ENCODE data around the gene DSP.
A peak's percentile ranks its signal among the peaks of the same experiment; 100 is the strongest.

The DSP gene

DNA sequence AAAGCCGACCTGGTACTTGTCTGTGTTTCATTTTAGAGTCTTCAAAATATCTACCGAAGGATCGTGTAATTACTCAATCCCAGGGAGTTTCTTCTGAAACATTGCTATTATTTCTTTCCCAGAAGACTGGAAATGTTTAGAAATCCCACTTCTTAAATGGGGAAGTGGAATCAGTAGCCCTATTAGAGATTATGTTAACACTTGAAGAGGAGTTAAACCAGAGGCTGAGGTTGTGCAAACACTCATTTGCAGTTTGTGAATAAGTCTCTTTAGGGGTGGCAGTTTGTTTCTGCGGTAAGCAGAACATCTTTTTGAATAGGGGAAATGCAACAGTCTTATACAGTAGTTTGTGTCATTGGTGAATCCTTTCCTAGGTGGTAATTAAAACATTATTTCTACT lies 21.3 kb downstream of the DSP start:
- DNase-seq, result no peak

DNA sequence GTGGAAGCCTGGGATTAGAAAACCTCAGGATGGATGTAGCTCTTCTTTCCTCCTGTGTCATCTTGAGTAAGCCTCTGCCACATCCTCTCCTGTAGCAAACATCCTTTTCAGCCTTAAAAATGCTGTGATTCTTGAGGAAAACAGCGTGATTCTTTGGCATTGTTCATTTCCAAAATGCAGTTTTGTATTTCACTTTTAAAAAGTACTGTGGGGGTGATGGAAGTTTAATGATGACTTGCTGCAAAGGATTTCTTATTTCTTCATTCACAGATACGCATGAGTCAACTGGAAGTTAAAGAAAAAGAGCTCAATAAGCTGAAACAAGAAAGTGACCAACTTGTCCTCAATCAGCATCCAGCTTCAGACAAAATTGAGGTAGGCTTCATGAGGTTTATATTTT lies 24.6 kb downstream of the DSP start:
- DNase-seq, result no peak

GRCh38 chr6:7566617-7567173 lies 25.2 kb downstream of the DSP start:
- no peak for DNase-seq

DNA sequence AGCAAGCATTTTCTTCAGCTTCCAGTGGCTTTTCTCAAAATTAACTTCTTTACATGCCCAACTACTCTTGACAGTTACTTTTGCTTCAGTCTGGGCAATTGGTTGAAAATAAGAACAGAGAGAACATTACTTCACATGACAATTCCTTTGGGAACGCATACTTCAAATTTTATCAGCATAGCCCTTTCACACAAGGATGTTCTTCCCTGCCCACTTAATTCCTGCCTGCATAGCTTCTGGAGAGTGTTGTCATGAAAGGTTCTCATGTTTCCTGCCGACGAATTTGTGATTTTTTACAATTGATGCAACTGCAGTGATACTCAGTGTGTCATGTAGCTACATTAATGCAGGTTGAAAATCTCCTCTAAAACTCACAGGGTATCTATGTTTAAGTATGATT lies 26.6 kb downstream of the DSP start:
- DNase-seq, result no peak

DNA sequence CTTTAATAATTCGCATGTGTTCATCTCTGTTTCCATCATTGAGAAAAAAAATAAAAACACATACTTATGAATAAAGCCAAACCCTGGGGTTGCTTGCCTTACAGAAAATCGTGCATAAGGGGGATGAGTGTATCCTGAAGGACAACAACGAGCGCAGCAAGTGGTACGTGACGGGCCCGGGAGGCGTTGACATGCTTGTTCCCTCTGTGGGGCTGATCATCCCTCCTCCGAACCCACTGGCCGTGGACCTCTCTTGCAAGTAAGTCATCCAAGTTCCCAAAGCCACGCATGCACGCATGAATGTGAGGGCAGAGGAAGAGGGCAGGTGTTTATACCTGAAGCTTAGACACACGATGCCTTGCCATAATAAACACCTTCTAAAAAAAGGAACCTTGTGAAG lies 27.6 kb downstream of the DSP start:
- no peak for DNase-seq

- DNase-seq, result no peak
Measured at GRCh38 chr6:7572213-7572943, 30.9 kb downstream of the DSP start.

DNA sequence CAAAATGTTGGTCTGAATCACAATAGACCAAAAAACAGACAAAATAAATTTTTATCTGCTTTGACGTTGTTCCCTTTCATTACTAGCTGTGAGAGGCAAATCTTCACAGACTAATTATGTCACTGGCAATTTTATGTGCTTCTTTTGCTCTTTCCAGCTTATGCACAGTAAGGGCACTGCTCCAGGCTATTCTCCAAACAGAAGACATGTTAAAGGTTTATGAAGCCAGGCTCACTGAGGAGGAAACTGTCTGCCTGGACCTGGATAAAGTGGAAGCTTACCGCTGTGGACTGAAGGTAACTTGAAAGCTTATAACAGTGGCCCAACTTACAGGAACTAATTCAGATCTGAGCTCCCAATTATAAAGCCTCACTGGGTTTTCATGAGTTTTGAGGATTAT lies 33.0 kb downstream of the DSP start:
- DNase-seq, result no peak

DNA sequence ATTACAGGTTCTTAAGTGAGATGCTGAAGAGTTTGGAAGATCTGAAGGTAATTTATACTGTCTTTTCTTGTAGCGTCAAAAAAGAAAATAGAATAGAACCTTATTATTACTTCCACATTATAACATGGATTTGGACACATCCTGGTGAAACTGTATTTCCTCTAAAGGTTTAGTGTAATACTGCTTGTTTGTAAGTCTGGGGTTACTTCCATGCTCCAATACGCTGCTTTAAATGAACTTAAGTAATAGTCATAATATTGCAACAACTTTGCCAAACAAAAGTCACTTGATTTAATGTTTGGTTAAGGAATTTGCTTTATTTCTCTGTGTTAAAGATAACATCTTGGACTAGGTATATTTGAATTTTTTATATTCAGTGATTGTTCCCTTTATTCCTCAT lies 37.0 kb downstream of the DSP start:
- DNase-seq, result no peak

- DNase-seq, result no peak
Measured at GRCh38 chr6:7578931-7579330, 37.5 kb downstream of the DSP start.

- no peak for DNase-seq
Measured at GRCh38 chr6:7579851-7580250, 38.4 kb downstream of the DSP start.

GRCh38 chr6:7580537-7580926 lies 39.1 kb downstream of the DSP start:
- no peak for DNase-seq

- DNase-seq, result no peak
Measured at GRCh38 chr6:7580927-7581618, 39.6 kb downstream of the DSP start.

DNA sequence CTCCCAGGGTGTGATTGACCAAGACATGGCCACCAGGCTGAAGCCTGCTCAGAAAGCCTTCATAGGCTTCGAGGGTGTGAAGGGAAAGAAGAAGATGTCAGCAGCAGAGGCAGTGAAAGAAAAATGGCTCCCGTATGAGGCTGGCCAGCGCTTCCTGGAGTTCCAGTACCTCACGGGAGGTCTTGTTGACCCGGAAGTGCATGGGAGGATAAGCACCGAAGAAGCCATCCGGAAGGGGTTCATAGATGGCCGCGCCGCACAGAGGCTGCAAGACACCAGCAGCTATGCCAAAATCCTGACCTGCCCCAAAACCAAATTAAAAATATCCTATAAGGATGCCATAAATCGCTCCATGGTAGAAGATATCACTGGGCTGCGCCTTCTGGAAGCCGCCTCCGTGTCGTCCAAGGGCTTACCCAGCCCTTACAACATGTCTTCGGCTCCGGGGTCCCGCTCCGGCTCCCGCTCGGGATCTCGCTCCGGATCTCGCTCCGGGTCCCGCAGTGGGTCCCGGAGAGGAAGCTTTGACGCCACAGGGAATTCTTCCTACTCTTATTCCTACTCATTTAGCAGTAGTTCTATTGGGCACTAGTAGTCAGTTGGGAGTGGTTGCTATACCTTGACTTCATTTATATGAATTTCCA lies 43.9 kb downstream of the DSP start:
- no peak for DNase-seq

DNA sequence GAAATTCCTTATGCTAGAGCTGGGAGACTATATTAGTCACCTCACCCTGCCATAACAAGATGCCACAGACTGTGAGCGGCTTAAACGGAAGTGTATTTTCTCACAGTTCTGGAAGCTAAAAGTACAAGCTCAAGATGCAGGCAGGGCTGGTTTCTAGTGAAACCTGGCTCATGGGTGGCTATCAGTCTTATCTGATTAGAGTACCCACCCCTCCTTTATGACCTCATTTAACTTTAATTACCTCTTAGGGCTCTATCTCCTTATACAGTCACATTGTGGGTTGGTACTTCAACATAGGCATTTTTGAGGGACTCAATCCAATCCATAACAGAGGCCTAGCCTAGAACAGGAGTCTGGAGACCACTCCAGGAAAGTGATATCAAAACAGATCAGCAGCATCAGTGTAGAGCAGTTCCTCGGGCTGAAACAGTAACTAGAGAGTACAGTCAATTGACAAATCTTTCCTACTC lies 46.2 kb downstream of the DSP start:
- DNase-seq, result no peak

DNA sequence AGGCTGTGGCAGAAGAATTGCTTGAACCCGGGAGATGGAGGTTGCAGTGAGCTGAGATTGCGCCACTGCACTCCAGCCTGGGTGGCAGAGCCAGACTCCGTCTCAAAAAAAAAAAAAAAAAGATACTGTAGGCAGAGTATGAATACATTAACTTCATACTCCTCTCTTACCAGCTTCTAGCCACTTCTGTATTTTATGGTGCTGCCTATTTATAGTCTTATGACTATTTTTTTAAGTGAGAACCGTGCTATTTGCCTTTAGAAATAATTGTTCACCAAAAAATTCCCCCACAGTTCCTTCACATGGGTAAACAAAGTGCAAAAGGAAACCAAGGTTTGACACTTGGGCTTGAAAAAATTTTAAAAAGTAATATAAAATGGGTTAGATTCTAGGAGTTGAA lies 47.0 kb downstream of the DSP start:
- DNase-seq, result no peak

DNA sequence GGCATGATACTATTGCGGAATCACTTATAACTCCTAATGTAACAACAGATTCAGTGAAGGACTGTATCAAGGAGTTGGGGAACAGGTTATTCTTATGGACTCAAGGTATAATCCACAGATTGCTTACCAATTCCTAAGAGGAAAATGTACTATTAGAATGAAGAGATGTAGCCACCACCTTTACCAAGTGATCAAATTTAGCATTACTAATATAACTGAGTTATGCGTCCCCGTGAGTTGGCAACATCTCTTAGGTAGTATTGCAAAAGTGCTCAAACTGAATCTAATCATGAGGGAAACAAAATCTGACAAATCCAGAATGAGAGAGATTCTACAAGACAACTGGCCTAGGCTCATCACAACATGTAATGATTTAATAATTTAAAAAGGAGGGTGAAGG lies 47.8 kb downstream of the DSP start:
- no peak for DNase-seq

GRCh38 chr6:7589949-7590917 lies 48.8 kb downstream of the DSP start, which contains the start of gene SNRNP48:
Gene SNRNP48 (plus strand): TSS chr6:7590198. CDS start chr6:7590258, 60 bp downstream.
- peak; percentile 79 to 90 (median 84) for DNase-seq

- no peak for DNase-seq
Measured at GRCh38 chr6:7590918-7591302, 49.4 kb downstream of the DSP start.

DNA sequence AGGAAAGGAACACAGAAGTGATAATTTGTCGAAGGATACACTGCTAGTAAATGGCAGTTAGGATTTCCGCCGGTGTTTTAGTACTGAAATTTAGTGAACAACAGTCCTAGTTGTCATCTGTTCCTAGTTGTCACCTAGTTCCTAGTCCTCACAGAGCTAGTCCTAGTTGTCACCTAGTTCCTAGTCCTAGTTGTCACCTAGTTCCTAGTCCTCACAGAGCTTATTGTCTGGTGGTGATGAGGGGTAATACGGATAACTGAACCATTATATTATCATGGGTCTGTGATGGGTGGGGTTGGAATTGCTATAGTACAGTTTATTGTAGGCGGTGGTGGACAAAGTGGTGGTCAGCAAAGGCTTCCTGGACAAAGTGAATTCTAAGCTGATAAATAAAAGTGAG lies 50.3 kb downstream of the DSP start:
- DNase-seq, result no peak

- DNase-seq, result no peak
Measured at GRCh38 chr6:7593229-7593628, 51.8 kb downstream of the DSP start.

- DNase-seq, result no peak
Measured at GRCh38 chr6:7594579-7595125, 53.2 kb downstream of the DSP start.

- no peak for DNase-seq
Measured at GRCh38 chr6:7604003-7604402, 62.5 kb downstream of the DSP start.
